Neural cell (in vitro differentiated cells): ENCODE measurements around the gene ADGRG1.

ENCODE experiments used
- EP300 ChIP-seq: fragments of 450-650 bp; conservative IDR thresholded peaks from 2 replicates; pipeline ENCODE4 v1.6.1; 2014; ENCODE audit warnings: antibody characterized with exemption, mild to moderate bottlenecking, moderate library complexity; ENCODE audit not compliant: poor library complexity, severe bottlenecking
- EZH2 ChIP-seq: fragments of 200-600, 300-800 bp; shearing (Covaris generic), sonication (generic); IDR thresholded peaks from 2 replicates; pipeline ENCODE4 v1.6.1; 2014; ENCODE audit warnings: antibody characterized with exemption, low read length, borderline replicate concordance, mild to moderate bottlenecking; ENCODE audit not compliant: insufficient read depth, poor library complexity, severe bottlenecking
- MXI1 ChIP-seq: fragments of 450-650 bp; conservative IDR thresholded peaks from 2 replicates; pipeline ENCODE4 v1.6.1; 2014; ENCODE audit warnings: antibody characterized with exemption, mild to moderate bottlenecking; ENCODE audit not compliant: poor library complexity, severe bottlenecking
- POLR2AphosphoS5 ChIP-seq: IDR thresholded peaks from 2 replicates; pipeline ENCODE4 v1.6.1; 2012
- RAD21 ChIP-seq: fragments of 450-650 bp; conservative IDR thresholded peaks from 2 replicates; pipeline ENCODE4 v1.6.1; 2014; ENCODE audit warnings: antibody characterized with exemption, mild to moderate bottlenecking, moderate library complexity
- SMC3 ChIP-seq: fragments of 450-650 bp; conservative IDR thresholded peaks from 2 replicates; pipeline ENCODE4 v1.6.1; 2014; ENCODE audit warnings: antibody characterized with exemption, mild to moderate bottlenecking, moderate library complexity; ENCODE audit not compliant: poor library complexity
- TAF1 ChIP-seq: IDR thresholded peaks from 2 replicates; pipeline ENCODE4 v1.6.1; 2012; ENCODE audit warnings: low read depth
- TF ChIP-seq, protein P1 (sequence below): fragments of 450-650 bp; IDR thresholded peaks from 2 replicates; pipeline ENCODE4 v1.5.1; 2014; ENCODE audit warnings: antibody characterized with exemption, mild to moderate bottlenecking, moderate library complexity; ENCODE audit not compliant: poor library complexity, severe bottlenecking

DNA sequence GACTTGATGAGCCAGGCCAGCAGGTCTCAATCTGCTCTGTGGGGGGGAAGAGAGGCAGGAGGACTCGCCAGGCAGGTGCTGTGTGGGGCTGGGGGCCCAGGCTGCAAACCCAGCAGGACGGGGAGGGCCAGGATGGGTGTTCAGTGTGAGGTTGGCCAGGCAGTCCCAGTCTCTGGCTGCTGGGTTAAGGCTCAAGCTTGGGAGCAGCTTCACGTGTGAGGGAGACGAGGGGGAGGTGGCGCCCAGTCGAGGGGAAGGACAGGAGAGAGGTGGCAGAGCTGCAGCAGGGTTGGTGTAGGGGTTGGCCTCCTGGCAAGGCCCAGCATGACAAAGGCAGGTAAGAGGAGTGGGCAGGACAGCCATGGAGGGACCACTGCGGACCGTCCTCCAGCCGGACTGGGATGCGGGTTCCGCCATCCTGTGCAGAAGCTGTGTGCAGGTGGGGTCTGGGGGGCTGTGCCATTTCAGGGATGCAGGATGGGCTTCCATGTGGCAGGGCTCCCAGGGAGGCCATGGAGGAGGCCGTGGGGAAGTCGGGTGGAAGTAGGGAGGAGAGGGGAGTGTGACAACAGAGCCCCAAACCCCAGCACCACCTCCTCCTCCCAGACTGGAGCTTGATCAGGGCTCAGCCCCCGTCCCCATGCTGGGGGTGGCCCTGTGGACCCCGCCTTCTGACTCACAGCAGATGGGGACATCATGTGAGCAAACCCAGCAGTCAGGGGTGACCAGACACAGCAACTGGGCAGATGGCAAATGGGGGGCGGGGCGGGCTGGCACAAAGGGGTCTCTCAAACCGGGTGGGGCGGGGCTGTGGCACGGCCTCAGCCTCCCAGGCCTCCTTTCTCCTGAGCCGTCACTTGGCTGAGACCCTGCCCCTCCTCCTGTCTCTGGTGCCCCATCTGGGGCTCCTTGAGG, 2.8 kb downstream of the ADGRG1 start:
- TF ChIP-seq EZH2 (no peak), POLR2AphosphoS5 (no peak), MXI1 (no peak), SMC3 (no peak), RAD21 (no peak), TAF1 (no peak), EP300 (no peak)
- TF ChIP-seq, protein P1, sequence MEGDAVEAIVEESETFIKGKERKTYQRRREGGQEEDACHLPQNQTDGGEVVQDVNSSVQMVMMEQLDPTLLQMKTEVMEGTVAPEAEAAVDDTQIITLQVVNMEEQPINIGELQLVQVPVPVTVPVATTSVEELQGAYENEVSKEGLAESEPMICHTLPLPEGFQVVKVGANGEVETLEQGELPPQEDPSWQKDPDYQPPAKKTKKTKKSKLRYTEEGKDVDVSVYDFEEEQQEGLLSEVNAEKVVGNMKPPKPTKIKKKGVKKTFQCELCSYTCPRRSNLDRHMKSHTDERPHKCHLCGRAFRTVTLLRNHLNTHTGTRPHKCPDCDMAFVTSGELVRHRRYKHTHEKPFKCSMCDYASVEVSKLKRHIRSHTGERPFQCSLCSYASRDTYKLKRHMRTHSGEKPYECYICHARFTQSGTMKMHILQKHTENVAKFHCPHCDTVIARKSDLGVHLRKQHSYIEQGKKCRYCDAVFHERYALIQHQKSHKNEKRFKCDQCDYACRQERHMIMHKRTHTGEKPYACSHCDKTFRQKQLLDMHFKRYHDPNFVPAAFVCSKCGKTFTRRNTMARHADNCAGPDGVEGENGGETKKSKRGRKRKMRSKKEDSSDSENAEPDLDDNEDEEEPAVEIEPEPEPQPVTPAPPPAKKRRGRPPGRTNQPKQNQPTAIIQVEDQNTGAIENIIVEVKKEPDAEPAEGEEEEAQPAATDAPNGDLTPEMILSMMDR, result no peak
